Heart left ventricle (tissue), 13 donors: Measurements from ENCODE around the gene THBD.

ENCODE experiments used
- POLR2A ChIP-seq, 2 donors: fragments of 450-650 bp; IDR thresholded peaks; one replicate each; pipeline ENCODE4 v1.6.1; 2017; ENCODE audit warnings: antibody characterized with exemption in 2 of 2, mild to moderate bottlenecking in 2 of 2, moderate library complexity in 2 of 2
- TF ChIP-seq, protein P1 (sequence below), 12 donors: fragments of 200-600 bp; sonication (generic) in 4 of 12; IDR thresholded peaks; one replicate each; pipeline versions ENCODE4 v1.5.0 to v1.8.0; 2018 to 2022; ENCODE audit warnings: antibody characterized with exemption in 12 of 12, mild to moderate bottlenecking in 5 of 12
- donor health status: ischemic (EF 13 %, LVEDD 7.1; RV severe dilation, severe dysfunction).
- donor health status: DM: no; HTN: yes; CAD: no.
- donor health status: DM: no; HTN: no; CAD: no.
- donor health status: ischemic (EF 25% LVEDD 6.9; RV normal size, moderate dysfunction).
- donor health status: ischemic (EF 25% LVEDD 5.7; RV mildly dilated, moderate dysfunction).
- donor health status: ischemic (EF 35%, LVEDD 5.7; RV mildly dilated, moderate dysfunction).
- donor health status: nonischemic (EF 11% LVEDD 7.7; RV severe dilation, severe dysfunction).
- donor health status: DM: yes; HTN: yes; CAD: no.
- donor health status: PGD.
- donor health status: ischemic (EF 29% LVEDD 5.4; RV normal size, mild dysfunction).
- donor health status: nonischemic (EF 23%, LVEDD 6.1; RV moderate dilation, normal function).

DNA sequence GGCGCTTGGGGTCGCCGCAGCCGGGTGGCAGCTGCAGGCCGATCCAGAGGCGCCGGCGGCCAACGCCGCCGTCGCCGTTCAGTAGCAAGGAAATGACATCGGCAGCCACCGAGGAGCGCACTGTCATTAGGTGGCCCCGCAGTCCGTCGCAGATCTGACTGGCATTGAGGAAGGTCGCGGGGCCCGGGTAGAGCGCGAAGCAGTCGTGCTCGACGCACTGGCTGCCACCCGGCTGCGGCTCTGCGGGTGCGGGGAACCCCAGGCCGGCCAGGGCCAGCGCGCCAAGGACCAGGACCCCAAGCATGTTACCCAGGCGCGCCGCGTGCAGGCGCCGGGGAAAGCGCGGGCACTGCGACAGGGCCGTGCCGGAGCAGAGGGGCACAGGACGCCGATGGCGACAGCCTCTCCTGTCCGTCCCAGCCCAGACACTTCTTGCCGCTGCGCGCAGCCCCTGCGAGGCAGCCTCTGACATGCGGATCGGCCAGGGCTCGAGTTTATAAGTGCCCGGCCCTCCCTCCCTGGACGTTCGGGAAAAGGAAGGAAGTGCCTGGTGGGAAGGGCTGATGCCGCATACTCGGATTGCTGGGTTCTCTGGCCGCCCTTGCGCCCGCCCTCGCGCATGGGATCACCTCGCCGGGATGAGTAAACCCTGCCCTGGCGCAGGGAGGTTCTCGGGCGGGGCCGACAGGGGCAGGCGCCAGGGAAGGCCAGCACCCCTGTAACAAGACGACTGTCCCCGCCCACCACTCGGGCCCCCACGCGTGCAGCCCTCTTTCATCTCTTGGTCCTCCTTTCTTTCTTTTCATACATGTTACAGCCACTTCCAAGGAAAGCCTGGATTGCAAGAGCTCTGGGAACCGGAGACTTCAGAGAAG is at the start of gene THBD:
- TF ChIP-seq, protein P1, sequence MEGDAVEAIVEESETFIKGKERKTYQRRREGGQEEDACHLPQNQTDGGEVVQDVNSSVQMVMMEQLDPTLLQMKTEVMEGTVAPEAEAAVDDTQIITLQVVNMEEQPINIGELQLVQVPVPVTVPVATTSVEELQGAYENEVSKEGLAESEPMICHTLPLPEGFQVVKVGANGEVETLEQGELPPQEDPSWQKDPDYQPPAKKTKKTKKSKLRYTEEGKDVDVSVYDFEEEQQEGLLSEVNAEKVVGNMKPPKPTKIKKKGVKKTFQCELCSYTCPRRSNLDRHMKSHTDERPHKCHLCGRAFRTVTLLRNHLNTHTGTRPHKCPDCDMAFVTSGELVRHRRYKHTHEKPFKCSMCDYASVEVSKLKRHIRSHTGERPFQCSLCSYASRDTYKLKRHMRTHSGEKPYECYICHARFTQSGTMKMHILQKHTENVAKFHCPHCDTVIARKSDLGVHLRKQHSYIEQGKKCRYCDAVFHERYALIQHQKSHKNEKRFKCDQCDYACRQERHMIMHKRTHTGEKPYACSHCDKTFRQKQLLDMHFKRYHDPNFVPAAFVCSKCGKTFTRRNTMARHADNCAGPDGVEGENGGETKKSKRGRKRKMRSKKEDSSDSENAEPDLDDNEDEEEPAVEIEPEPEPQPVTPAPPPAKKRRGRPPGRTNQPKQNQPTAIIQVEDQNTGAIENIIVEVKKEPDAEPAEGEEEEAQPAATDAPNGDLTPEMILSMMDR (IDR thresholded peaks at IDR 0.05), result no peak
- TF ChIP-seq POLR2A (IDR thresholded peaks at IDR 0.05), result peak in 1 of 2 donors; percentile 82
